Mucosa of descending colon (tissue), 3 donors: Measurements from ENCODE around the gene TMEM116. TPM values are rescaled to one million over a fixed set of nuclear protein-coding genes. Genes with fewer than 3 reads are reported as not detected.
A peak's percentile ranks its signal among the peaks of the same experiment; 100 is the strongest.
"Not testable (repeated sequence)": the region's sequence is repeated elsewhere in the genome, so short reads cannot be mapped to it uniquely, and the experiment has no call there.

Source experiments
- ATAC-seq: fragments of 200-7000 bp; cut with Tn5 transposase; one replicate; pipeline ENCODE4 v1.9.1; 2020; ENCODE audit warnings: mild to moderate bottlenecking, moderate library complexity
- DNase-seq, 3 donors: peaks; one replicate each; pipeline ENCODE4 v3.0.0-alpha.2; 2020
- H3K36me3 ChIP-seq: fragments of 200-600 bp; one replicate; pipeline ENCODE4 v1.8.0; 2021; ENCODE audit warnings: low read depth, mild to moderate bottlenecking
- H3K4me1 ChIP-seq: fragments of 200-600 bp; one replicate; pipeline ENCODE4 v1.8.0; 2021; ENCODE audit warnings: low read depth, mild to moderate bottlenecking
- H3K4me3 ChIP-seq: fragments of 200-600 bp; one replicate; pipeline ENCODE4 v1.8.0; 2021; ENCODE audit warnings: mild to moderate bottlenecking
- H3K9me3 ChIP-seq: fragments of 200-600 bp; one replicate; pipeline ENCODE4 v1.8.0; 2021; ENCODE audit warnings: mild to moderate bottlenecking
- intact Hi-C, 2 donors: fragments of 100-400 bp; cut with DNase I in 1 of 2; cut with micrococcal nuclease in 1 of 2; formaldehyde crosslinking; loops; one replicate each; pipeline versions ENCODE4 v1.11.0 to v1.11.1; 2022; cut with DNase I, micrococcal nuclease
- long read RNA-seq, 2 donors: library from polyadenylated mRNA; unstranded; transcript quantifications; one replicate each; pipeline ENCODE4 v2.0.0, GENCODE V29; 2019 to 2021
- total RNA-seq, 3 donors: library from RNA; stranded (reverse); fragmentation: NEBNext Ultra II Directional in 2 of 3; extraction: Animal tissue kit (Norgen Biotek cat#: 25700) in 2 of 3; gene quantifications; one replicate each; pipeline versions ENCODE4 v1.2.1 to v1.2.4, GENCODE V29; 2021 to 2023
- TF ChIP-seq, protein P1 (sequence below): fragments of 200-600 bp; IDR thresholded peaks from one replicate; pipeline ENCODE4 v1.8.0; 2022; ENCODE audit warnings: antibody characterized with exemption, mild to moderate bottlenecking
- donor health status: DM: no; HTN: no; CAD: no; lungs with moderate emphysema.
- donor health status: DM: no; HTN: no; CAD: no.
- donor health status: DM: no; HTN: yes; CAD: no.

TMEM116 gene
- total RNA-seq = 10 to 100 TPM; 11.2 to 12.5 (median 11.4) TPM
- long read RNA-seq, donor 1, partial matches to known transcripts = 1 of 5 reads
- long read RNA-seq, donor 1, other reads (novel, unspliced or antisense) = 3 of 5 reads
- long read RNA-seq, donor 2, partial matches to known transcripts = 0 of 5 reads
- long read RNA-seq, donor 2, other reads (novel, unspliced or antisense) = 5 of 5 reads

DNA sequence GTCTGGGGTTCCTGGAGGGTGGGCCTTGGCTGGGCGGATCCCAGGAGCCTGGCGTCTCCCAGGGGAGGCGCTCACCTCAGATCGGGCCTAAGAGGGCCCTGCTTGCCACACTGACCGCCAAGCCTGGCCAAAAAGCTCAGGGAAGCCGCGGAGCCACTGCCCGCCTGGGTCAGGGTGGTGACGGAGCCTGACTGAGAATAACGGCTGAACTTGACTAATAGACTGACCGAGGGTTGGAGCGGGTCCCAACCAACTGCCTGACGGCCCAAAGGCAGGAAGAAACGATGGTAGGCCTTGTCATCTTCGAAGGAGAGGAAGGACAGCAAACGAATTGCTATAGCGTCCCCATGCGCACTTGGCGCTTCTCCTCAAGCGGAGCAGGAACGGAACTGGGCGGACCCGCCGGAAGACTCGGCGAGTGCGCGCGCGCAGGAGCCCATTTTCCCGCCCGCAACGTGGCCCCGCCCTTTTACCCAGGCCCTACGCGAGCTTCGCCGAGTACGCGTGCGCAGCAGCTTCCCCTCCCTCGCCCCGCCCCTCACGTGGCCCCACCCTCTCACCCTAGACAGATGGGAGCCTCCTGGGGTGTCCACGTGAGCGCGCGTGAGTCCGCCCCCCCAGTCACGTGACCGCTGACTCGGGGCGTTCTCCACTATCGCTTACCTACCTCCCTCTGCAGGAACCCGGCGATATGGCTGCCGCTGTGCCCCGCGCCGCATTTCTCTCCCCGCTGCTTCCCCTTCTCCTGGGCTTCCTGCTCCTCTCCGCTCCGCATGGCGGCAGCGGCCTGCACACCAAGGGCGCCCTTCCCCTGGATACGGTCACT, at the start of gene TMEM116, which contains the start of gene ERP29:
Gene TMEM116, minus strand, starts transcription at position 391 of the 826 bp plus-strand sequence. CDS start 7,895 bp downstream, outside the sequence.
Gene ERP29, plus strand, starts transcription at position 652 of the 826 bp plus-strand sequence. Its CDS starts 40 bp downstream, at position 692.
- H3K4me1 ChIP-seq = peaks cover 25% of the 10 kb centered on the region

DNA sequence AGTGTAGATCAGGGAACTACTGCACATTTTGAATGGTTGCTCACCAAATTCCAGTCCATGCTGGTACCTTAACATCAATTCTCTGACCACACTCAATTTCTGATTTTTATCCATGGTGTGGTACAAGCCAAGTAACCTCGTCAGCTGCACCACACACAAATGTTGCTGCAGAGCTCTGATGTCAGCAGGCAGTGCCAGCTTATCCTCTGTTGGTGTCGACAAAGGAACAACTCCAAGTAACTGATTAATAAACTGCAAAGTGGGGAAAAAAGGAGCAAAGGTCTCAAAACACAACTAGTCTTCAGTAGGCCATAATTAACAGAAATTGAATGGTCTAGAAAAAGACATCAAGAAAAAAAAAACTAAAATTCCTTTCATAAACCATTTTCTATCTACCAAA, 48.2 kb upstream of the TMEM116 start:
- TF ChIP-seq, protein P1, sequence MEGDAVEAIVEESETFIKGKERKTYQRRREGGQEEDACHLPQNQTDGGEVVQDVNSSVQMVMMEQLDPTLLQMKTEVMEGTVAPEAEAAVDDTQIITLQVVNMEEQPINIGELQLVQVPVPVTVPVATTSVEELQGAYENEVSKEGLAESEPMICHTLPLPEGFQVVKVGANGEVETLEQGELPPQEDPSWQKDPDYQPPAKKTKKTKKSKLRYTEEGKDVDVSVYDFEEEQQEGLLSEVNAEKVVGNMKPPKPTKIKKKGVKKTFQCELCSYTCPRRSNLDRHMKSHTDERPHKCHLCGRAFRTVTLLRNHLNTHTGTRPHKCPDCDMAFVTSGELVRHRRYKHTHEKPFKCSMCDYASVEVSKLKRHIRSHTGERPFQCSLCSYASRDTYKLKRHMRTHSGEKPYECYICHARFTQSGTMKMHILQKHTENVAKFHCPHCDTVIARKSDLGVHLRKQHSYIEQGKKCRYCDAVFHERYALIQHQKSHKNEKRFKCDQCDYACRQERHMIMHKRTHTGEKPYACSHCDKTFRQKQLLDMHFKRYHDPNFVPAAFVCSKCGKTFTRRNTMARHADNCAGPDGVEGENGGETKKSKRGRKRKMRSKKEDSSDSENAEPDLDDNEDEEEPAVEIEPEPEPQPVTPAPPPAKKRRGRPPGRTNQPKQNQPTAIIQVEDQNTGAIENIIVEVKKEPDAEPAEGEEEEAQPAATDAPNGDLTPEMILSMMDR = no peak

More for the DNA sequence above, at the start of gene TMEM116, which contains the start of gene ERP29:
- Histone ChIP-seq H3K9me3 (no peaks in the 10 kb centered on the region), H3K4me3 (peak within 1 kb of the TSS; percentile 92), H3K36me3 (no peaks in the 10 kb centered on the region)
- ATAC-seq (peak; percentile 89), DNase-seq (peak; percentile 100)
- intact Hi-C loops = no loop called here
- TF ChIP-seq, protein P1 = peak; percentile 54

DNA sequence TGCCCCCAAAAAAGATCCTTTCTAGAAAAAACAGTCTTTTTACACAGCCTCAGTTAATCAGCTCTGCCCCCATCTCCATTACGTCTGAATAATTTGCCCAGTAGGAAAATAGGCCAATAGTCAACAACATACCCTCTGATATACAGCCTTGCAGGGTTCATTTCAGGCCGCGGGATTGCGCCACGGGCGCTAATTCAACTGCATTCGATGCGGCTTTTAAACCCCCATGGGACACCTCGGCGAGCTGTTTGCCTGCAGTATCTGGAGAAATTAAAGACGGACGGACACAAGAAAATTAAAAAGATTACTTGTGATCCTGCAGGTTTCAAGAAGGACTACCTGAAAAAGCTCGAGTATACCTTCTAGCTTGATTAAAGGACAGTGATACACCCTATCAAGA, 36.4 kb upstream of the TMEM116 start:
- Histone ChIP-seq H3K4me1 (no peaks in the 10 kb centered on the region), H3K4me3 (no peak overlapping the region), H3K36me3 (peaks cover 21% of the 10 kb centered on the region), H3K9me3 (no peaks in the 10 kb centered on the region)
- ATAC-seq = no peak
- TF ChIP-seq, protein P1 = no peak
- intact Hi-C loops = no loop called here
- DNase-seq = no peak

More for the DNA sequence above, 48.2 kb upstream of the TMEM116 start:
- DNase-seq = no peak
- intact Hi-C loops = no loop called here
- no peak for ATAC-seq
- no peak overlapping the region for H3K4me3 ChIP-seq
- H3K4me1 ChIP-seq = no peaks in the 10 kb centered on the region
- H3K9me3 ChIP-seq = no peaks in the 10 kb centered on the region
- H3K36me3 ChIP-seq = peaks cover 1% of the 10 kb centered on the region

DNA sequence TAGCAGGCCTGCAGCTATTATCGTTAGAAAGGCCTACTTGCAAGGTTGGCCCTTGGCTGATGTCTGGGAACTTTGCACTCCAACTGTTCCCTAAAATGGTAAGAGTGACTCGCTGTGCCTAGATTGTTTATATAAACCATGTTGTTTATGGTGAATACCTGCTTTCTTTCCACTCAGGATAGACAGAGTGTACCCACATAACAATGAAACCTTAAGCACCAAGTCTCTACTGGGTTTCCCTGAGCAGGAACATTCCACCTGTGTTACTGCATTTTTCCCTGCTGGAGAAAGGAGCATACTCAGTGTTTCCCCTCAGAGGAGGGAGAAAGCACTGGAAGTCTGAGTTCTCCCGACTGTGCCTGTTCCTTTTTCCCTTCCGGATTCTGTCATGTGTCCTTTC, 33.0 kb upstream of the TMEM116 start:
- intact Hi-C loops = no loop called here
- DNase-seq (no peak), ATAC-seq (no peak)
- TF ChIP-seq, protein P1 = no peak
- H3K4me1 ChIP-seq = no peaks in the 10 kb centered on the region
- no peak overlapping the region for H3K4me3 ChIP-seq
- H3K36me3 ChIP-seq = peaks cover 21% of the 10 kb centered on the region
- no peaks in the 10 kb centered on the region for H3K9me3 ChIP-seq

DNA sequence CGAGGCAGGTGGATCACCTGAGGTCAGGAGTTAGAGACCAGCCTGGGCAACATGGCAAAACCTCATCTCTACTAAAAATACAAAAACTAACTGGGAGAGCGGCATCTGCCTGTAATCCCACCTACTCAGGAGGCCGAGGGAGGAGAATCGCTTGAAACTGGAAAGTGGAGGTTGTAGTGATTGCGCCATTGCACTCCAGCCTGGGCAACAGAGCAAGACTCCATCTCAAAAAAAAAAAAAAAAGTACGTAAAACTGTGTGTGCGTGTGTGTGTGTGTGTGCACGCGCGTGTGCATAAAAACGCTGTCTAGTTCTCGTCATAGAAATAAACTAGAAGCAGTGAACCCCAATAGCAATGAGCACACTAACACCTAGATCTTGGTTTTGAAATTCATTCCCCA, 23.6 kb upstream of the TMEM116 start:
- DNase-seq, H3K4me3 ChIP-seq, H3K9me3 ChIP-seq, intact Hi-C loops, H3K36me3 ChIP-seq, ATAC-seq, H3K4me1 ChIP-seq: not testable (repeated sequence)

DNA sequence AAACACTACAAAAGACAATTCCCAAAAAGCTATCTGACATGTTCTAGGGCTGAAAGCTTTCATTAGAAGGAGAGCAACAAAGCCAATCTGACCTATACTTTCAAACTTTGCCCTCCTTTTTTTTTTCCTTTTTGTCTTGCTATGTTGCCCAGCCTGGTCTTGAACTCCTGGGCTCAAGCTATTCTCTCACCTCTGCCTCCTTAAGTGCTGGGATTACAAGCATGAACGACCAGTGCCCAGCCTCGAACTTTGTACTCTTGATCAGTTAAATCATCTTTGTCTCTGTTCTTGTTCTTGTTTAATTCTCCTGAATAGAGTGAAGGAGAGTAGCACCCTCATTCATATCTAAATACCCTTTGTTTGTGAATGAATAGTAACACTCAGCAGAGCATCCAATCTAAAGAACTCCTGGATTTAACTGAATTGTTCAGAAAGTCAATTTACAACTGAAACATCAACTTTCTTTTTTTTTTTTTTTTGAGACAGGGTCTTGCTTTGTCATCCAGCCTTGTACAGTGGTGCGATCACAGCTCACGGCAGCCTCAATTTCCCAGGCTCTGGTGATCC, 22.3 kb upstream of the TMEM116 start:
- H3K9me3 ChIP-seq = no peaks in the 10 kb centered on the region
- no peak for DNase-seq
- TF ChIP-seq, protein P1 = no peak
- intact Hi-C loops = no loop called here
- H3K4me1 ChIP-seq = no peaks in the 10 kb centered on the region
- H3K4me3 ChIP-seq = no peak overlapping the region
- ATAC-seq = no peak
- H3K36me3 ChIP-seq = no peaks in the 10 kb centered on the region
